ENCODE measurements around the gene SPINK8. TPM values are rescaled to one million over a fixed set of nuclear protein-coding genes. Genes with fewer than 3 reads are reported as not detected.
"Not testable (repeated sequence)": the region's sequence is repeated elsewhere in the genome, so short reads cannot be mapped to it uniquely, and the experiment has no call there.

Gene SPINK8
- polyA plus RNA-seq (2012; ENCODE audit: insufficient read length, low read depth) = not detected

DNA sequence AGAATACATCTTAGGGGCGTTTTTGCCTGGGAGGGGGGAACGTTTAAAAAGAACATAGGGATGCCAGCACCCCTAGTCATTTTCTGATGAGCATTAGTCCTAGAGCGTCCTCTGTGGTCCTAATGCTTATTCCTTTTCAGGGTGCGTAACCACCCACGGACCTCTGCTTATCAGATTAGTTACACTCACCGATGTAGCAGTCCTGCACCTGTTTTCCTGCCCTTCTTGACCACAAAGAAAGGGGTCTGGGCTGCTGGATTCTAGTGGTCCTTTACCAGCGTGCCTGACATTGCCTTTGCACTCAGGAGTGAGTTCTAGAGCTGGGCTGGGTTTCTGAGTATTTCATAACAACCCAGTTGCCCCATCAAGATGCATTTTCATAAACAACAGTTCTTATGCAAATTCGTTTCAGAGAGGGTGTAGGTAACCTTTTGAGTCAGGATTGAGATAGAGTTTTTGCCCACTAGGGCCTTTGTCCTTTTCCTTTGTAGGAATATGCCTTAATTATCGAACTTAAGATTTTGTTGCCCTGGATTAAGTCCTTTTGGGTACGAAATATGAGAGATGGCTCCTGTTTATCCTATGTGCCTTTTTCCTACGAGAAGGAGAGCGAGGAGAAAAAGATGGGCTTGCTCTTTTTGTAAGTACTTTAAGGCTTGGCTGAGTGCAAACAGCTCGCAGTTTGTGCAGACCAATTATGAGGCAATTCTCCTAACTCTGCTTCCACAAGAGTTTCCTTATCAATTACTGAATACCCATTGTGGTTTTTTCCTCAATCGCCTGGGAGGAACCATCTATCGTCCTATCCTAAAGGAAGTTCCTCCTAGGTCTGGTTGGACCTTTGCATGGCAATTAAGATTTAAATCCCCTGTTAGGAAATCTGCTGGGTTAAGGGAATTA, at the start of gene SPINK8:
Gene SPINK8, minus strand, starts transcription at position 316 of the 900 bp plus-strand sequence. CDS start 5,320 bp downstream, outside the sequence.
- TF ChIP-seq POLR2AphosphoS5 (IDR thresholded peaks at IDR 0.05; ENCODE audit: low read depth, low read length); TAF1 (IDR thresholded peaks at IDR 0.05; ENCODE audit: borderline replicate concordance, insufficient read depth, low read length); SIN3A (IDR thresholded peaks at IDR 0.05; ENCODE audit: borderline replicate concordance, insufficient read depth, low read length): not testable (repeated sequence)

DNA sequence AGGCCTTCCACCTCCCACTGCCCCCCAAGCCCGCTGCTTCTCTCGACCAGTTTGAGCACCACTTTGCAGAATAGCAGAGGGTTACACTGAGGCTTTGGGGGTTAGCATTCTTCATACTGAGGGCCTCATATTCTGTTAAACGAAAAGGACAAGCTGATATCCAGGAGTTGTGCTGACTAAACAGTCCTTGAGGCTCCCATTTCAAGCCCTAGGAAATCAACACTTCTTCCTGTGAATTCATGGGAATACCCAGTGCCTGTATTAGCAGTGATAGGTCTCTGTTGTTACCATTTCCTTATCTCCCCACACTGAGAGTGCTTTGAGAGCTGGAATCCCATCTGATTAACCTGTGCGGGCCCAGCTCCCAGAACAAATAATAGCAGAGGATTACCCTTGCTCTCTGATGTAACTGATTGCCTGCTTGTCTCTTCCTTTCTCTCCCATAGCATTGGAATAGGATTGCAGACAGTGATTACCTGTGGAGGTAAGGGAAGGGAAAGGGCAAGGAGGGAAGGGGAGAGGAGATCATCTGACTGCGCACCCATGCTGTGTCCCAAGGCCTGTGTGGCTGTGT, 39.5 kb upstream of the SPINK8 start:
- TF ChIP-seq SIN3A (IDR thresholded peaks at IDR 0.05; ENCODE audit: borderline replicate concordance, insufficient read depth, low read length) = no peak
- no peak for TF ChIP-seq TAF1 (IDR thresholded peaks at IDR 0.05; ENCODE audit: borderline replicate concordance, insufficient read depth, low read length)
- TF ChIP-seq REST (IDR thresholded peaks at IDR 0.05; ENCODE audit: insufficient read depth in 1 of 2, low read depth in 2 of 2, low read length in 2 of 2) = no peak
- TF ChIP-seq FOXP2 (optimal IDR thresholded peaks at IDR 0.05; ENCODE audit: borderline replicate concordance, extremely low read depth, extremely low read length, insufficient read depth) = no peak
- TF ChIP-seq POLR2AphosphoS5 (IDR thresholded peaks at IDR 0.05; ENCODE audit: low read depth, low read length) = no peak

GRCh38 chr3:48372377-48372770, 38.9 kb upstream of the SPINK8 start:
- TF ChIP-seq POLR2AphosphoS5 (IDR thresholded peaks at IDR 0.05; ENCODE audit: low read depth, low read length) (no peak), TAF1 (IDR thresholded peaks at IDR 0.05; ENCODE audit: borderline replicate concordance, insufficient read depth, low read length) (no peak), FOXP2 (optimal IDR thresholded peaks at IDR 0.05; ENCODE audit: borderline replicate concordance, extremely low read depth, extremely low read length, insufficient read depth) (no peak), REST (IDR thresholded peaks at IDR 0.05; ENCODE audit: insufficient read depth in 1 of 2, low read depth in 2 of 2, low read length in 2 of 2) (no peak), SIN3A (IDR thresholded peaks at IDR 0.05; ENCODE audit: borderline replicate concordance, insufficient read depth, low read length) (no peak)

DNA sequence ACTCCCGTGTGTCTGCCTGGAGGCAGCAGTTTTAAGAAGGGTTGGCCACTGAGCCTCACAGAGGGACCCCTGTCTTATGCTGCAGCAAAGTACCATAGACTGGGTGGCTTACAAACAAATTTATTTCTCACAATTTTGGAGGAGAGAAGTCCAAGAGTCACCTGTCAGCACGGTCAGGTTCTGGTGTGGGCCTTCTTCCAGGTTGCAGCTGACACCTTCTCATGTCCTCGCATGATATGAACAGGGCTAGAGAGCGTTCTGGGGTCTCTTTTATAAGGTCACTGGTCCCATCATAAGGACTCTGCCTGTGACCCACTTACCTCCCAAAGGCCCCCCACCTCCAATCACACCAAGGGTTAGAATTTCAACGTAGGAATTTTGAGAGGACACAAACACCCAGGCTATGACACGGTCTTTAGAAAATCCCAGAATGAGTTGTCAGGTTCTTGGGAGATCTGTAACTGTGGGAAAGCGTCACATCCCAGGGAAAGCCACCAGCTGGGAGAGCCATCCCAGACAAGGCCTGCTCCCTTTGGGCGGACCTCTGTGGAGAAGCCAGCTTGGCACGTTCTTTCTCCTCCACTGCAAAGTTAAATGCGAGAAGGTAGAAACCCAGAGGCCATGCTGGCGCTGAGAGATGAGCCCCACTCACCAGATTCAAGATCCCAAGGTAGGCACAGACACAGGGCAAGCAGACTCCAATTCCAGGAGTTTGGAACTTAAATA, 38.4 kb upstream of the SPINK8 start, which contains the start of gene FBXW12:
Gene FBXW12, plus strand, starts transcription at position 569 of the 726 bp plus-strand sequence. CDS start 549 bp downstream, outside the sequence.
- no peak for TF ChIP-seq TAF1 (IDR thresholded peaks at IDR 0.05; ENCODE audit: borderline replicate concordance, insufficient read depth, low read length)
- no peak for TF ChIP-seq FOXP2 (optimal IDR thresholded peaks at IDR 0.05; ENCODE audit: borderline replicate concordance, extremely low read depth, extremely low read length, insufficient read depth)
- no peak for TF ChIP-seq REST (IDR thresholded peaks at IDR 0.05; ENCODE audit: insufficient read depth in 1 of 2, low read depth in 2 of 2, low read length in 2 of 2)
- no peak for TF ChIP-seq POLR2AphosphoS5 (IDR thresholded peaks at IDR 0.05; ENCODE audit: low read depth, low read length)
- no peak for TF ChIP-seq SIN3A (IDR thresholded peaks at IDR 0.05; ENCODE audit: borderline replicate concordance, insufficient read depth, low read length)

DNA sequence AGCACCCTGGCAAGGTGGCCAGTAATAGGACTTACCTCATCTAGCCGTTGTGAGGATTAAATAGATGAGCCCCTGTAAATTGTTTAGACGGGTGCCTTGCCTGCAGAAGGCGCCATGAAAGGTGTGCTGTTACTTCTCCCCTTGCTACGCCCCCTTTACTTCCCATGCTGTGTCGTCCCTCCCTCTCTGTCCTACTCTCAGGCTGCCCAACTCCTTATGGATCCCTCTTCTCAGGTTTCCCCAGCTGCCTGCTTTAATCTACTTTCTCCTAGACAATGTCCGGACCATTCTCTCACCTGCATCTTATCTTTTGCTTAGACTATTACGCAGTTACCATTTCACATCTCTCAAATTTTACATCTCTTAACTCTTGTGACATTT, 36.9 kb upstream of the SPINK8 start:
- no peak for TF ChIP-seq REST (IDR thresholded peaks at IDR 0.05; ENCODE audit: insufficient read depth in 1 of 2, low read depth in 2 of 2, low read length in 2 of 2)

Measured in PFSK-1 (cell line).